Left lobe of liver (tissue), 2 donors: ENCODE results near the gene SGSM2. TPM values are rescaled to one million over a fixed set of nuclear protein-coding genes. Genes with fewer than 3 reads are reported as not detected.

Source experiments
- ATAC-seq: fragments of 200-7000 bp; cut with Tn5 transposase; one replicate; pipeline ENCODE4 v1.9.1; 2020; ENCODE audit warnings: mild to moderate bottlenecking, moderate library complexity
- DNase-seq: peaks from one replicate; pipeline ENCODE4 v3.0.0-alpha.2; 2020; ENCODE audit warnings: low spot score
- total RNA-seq: library from RNA; stranded (reverse); gene quantifications from one replicate; pipeline ENCODE4 v1.2.1, GENCODE V29; 2021
- donor health status: DM: no; HTN: no; CAD: no; lungs with moderate emphysema.
- donor health status: DM: no; HTN: yes; CAD: no.

SGSM2 gene
- total RNA-seq, 1 donor from 2014 or later = 18.7 TPM

DNA sequence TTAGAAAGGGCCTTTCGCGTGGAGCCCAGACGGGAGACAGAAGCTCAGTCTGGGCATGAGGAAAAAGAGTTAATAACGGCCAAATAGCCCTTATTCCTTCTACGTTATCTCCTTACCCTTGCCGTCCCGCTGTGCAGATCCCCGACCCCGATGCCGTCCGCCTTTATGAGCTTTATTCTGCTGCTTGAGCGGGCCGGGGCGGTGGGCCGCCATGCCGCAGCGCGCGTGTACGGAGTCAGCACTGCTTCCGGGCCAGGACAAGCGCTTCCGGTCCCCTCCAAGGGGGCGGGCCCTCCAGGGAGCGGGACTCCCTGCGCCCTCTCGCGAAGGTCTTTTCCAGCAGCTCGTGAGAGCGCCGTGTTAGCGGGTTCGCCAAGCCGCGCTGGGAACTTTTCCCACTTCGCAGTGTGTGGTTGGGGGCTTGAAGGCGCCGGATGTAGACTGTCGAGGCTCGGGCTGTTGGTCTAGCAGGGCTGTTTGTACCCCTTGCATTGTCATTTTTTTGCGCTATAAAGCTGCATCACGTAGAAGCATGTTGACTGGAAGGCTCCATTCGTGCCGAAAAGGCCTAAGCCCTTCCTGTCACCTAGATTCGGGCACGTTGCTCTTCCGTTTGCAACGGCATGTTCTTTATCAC, 968 bp upstream of the SGSM2 start, which contains the start of gene TSR1:
Gene TSR1, minus strand, starts transcription at position 243 of the 637 bp plus-strand sequence. Its CDS starts 30 bp downstream, at position 213.
- ATAC-seq = peak; percentile 94
- peak; percentile 92 for DNase-seq

DNA sequence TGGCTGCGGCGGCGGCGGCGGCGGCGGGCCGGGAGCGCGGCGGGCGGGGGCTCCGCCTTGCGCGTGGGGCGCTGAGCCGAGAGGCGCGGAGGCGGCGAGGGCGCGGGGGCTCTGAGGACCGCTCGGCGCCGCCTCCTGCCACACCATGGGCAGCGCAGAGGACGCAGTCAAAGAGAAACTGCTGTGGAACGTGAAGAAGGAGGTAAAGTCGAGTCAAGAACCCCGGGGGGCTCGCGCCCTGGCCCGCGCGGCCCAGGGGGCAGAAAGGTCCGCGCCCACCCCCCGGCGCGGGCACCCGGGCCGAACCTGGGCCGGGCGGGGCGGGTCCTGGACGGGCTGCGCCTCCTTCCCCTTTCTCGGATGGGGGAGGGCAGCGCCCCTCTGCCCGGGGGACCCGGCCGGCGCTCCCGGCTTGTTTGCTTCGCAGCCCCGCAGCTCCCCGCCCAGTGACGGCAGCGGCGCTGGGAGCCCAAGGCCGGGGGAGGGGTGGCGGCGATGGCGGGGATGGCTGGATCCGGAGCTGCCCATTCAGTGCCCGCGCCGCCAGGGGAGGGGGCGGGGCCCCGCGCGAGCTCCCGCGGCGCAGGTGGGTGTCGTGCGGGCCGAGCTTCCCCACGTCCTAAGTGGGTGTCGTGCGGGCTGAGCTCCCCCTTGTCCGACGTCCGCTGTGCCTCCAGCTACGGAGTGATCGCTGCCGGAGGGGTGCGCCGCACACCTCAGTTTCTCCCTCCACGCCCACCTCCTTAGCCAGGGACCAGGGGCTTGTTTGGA, 428 bp downstream of the SGSM2 start:
- ATAC-seq (peak; percentile 63), DNase-seq (peak; percentile 64)

DNA sequence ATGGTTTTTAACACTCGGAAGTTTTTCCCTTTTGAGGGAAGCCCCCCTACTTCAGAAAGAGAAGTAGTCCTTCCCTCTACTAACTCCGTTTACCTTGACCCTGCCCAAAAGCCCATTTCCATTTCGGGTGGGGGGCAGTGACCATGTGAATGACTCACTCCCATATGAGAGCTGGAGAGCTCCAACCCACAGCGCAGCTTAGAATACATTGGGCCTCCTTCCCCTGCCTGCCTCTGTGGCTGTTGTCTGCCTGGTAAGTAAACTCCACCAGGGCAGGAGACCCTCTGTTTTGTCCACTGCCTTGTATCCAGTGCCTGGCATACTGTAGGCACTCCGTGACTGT, 985 bp downstream of the SGSM2 start:
- DNase-seq (no peak), ATAC-seq (no peak)

DNA sequence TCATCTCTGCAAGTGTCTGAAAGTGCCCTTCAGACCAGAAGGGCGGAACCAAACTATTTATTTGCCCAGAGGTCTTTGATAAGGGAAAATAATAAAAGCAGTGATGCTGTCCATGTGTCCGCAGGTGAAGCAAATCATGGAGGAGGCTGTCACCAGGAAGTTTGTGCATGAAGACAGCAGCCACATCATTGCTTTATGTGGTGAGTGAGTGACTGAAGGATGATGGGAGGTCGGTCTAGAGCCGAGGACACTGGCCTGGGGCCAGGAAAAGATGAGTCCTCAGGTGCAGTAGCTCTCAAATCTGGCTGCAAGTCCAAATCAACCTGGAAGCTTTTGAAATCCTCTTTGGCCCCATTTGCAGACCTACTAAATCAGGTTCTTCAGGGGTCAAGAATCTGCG, 6.1 kb downstream of the SGSM2 start:
- ATAC-seq = no peak
- DNase-seq = no peak

DNA sequence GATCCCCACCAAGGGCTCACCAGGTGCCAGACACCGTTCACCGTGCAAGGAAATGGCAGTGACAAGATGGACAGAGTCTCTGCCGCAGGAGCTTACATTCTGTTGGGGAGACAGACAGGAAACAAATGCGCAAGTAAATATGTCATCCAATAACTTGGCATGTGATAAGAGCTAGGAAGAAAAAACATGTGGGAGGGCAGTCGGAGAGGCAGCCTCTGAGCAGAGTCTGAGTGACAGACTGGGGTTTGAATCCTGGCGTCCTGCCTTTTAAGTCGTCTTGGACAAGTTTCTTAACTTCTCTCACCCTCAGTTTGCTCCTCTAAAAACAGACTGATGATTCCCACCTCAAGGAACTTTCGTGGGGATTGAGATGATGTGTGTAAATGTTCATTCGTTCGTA, 7.2 kb downstream of the SGSM2 start:
- ATAC-seq = no peak
- no peak for DNase-seq

DNA sequence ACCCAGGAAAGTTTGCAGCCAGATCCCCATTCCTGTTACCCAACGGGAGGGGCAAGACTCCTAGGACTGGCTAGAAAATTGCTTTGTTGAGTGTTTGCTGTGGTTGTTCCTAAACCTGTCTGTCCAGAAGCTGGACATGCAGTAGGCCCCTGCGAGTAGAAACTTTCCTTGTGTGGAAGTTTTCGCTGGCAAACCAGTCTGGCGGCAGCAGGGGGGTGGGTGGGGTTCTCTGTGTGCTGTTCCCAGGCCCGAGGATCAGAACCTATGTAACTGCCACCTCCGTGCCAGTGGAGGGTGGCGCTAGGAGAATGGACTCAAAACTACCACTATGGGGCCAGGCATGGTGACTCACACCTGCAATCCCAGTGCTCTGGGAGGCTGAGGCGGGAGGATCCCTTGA, 9.2 kb downstream of the SGSM2 start:
- no peak for ATAC-seq

DNA sequence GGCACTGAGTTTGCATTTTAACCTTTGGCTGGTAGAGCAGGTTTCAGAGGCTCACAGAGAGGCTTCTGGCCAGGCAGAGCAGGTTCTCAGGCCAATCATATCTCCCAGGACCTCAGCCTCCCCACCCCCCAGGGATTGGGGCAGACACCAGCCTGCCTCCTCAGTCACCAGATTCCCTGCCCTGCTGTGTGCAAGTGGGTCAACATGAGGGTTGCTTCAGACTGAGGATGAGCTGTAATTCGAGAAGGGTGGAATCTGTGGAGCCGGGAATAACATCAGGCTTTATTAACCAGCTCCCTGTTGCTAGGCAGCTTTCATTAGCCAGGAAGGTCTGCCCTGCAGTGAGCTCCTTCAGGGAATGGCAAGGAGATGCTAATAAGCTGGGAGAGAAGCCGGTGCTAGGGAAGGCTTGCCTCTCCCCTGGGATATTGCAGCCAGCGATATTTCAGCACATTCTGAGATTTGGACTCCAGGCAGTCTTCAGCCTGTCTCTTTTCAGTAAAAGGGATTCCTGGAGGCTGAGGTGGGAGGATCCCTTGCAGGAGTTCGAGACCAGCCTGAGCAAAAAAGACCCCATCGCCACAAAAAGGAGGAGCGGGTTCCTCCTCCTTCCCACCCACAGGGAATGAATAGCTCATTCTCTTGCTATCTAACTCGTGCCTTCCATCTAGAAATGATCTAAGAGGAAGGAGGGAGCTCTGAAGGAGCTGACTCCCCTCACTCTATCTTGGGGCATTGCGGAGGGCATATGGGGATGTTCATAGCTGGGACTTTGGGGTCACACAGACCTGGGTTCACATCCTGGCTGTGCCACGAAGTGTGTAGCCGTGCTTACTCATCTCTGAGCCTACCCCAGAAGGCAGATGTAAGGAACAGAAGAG, 10.7 kb downstream of the SGSM2 start:
- DNase-seq = peak; percentile 88

More for the DNA sequence above, 9.2 kb downstream of the SGSM2 start:
- no peak for DNase-seq

DNA sequence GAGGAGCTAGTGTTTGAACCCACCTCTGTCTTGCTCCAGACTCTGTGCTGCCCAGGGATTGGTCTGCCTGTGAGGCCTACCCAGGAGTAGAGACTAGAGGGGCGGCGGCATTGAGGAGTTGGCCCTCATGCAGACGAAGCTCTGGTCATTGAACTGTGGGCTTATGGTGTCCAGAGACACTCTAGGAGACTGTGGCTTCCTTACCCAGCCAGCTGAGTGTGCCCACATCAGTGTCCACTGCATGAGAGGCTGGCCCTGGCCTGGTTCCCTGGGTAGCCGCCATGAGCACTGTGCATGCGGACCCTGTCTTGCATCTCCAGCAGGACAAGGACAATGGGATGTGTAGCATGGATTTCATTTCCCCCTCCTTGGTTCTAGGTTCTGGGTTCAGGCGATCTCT, 14.0 kb downstream of the SGSM2 start:
- ATAC-seq = no peak
- no peak for DNase-seq

More for the DNA sequence above, 10.7 kb downstream of the SGSM2 start:
- peak; percentile 96 for ATAC-seq

DNA sequence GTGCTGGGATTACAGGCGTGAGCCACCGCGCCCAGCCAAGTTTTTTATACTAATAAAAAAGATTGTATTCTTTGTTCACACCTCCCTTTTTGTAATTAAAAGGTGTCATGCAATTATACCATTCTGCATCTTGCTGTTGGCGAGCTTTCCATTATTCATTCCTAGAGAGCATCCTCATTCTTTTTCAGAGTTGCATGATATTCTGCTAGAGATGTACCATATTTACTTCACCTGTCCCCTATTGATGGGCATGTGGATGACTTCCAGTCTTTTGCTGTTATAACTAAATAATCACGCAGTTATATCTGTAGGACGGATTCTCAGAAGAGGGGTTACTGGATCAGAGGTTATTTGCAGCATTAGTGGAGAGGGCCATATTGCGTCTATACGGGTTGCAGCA, 17.0 kb downstream of the SGSM2 start:
- ATAC-seq (no peak), DNase-seq (no peak)

DNA sequence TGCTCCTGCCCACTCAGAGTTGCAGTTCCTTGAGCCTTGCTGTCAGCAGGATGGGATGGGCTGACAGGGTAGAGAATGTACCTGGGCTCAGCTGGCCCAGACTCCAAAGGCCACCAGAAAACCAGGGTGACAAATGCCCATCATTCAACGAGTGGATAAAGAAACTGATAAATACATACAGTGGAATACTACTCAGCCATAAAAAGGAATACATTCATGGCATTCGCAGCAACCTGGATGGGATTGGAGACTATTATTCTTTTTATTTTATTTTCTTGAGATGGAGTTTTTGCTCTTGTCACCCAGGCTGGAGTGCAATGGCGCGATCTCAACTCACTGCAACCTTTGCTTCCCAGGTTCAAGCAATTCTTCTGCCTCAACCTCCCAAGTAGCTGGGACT, 19.9 kb downstream of the SGSM2 start:
- DNase-seq = no peak
- ATAC-seq = no peak

DNA sequence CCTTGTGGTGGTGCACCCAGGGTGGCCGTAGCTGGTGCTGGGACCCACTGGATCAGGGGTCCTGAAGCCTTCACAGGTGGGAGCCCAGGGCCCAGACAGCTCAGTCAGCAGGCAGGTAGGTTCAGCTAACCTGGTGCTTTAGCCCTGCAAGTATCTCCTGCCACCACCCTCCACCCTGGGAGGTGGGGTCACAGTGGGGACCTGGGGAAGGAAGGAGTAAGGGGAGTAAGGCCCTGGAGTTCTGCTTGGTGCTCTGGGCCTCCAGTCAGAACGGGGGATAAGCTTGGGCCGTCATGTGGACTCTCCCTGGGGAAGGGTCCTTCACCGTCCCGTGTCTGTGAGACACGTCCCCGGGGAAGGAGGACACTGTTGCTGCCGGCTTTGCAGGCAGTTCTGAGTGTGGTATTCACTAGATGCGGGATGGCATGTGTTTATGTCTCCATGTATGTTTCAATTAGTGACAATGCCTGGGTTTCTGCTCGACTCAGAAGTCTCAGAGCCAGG, 20.7 kb downstream of the SGSM2 start:
- ATAC-seq (no peak), DNase-seq (no peak)

DNA sequence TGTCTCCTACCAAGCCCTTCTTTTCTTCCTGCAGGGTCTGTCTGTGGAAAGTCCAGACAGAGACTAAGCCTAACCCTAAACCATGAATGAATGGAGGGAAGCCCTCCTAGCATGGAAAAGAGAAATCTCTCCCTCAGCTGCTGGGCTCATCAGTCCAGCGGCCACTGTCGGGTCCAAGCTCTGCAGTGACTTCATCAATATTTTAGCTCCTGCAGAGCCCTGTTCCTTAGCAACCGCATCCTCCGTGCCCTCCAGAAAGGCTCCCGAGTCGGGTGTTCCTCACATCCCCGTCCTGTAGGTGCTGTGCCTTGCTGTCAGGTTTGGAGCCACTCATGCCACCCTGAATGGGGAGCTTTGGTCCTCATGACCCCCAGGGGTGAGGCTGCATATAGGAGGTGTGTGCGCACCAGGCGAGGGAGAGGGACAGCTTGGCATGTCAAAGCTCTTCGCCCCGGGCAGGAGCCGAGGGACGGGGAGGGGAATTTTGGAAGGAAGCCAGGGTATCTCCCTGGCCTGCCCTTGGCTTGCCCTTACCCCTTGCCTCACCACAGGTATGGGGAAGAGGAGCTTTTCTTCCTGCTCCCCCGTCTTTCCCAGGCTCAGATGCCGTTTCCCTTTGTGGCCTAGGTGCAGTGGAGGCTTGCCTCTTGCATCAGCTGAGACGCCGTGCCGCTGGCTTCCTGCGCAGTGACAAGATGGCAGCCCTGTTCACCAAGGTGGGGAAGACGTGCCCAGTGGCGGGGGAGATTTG, 23.9 kb downstream of the SGSM2 start:
- DNase-seq (no peak), ATAC-seq (no peak)

DNA sequence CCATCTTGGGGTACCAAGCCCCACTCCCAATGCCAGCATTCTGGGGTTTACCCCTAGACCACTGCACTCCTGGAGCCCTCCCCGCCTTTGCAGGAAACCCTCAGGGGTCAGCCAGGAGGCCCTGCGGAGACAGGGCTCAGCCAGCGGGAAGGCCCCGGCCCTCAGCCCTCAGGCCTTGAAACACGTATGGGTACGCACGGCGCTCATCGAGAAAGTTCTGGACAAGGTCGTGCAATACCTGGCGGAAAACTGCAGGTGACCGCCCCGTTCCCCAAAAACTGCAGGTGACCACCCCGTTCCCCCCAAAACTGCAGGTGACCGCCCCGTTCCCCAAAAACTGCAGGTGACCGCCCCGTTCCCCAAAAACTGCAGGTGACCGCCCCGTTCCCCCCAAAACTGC, 24.7 kb downstream of the SGSM2 start:
- ATAC-seq (no peak), DNase-seq (no peak)

DNA sequence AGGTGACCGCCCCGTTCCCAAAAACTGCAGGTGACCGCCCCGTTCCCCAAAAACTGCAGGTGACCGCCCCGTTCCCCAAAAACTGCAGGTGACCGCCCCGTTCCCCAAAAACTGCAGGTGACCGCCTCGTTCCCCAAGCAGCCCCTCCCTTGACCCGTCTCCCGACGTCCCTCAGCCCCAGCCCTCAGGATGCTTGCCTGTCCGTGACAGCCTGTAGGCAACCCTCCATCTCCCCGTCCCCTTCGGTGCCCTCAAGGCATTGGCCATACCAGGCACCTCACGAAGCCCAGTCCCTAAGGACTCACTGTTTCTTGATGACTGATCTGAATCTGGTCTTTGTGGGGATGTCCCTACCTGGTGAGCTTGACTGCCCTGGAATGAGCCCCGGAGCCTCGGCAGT, 25.1 kb downstream of the SGSM2 start:
- no peak for DNase-seq
- no peak for ATAC-seq

DNA sequence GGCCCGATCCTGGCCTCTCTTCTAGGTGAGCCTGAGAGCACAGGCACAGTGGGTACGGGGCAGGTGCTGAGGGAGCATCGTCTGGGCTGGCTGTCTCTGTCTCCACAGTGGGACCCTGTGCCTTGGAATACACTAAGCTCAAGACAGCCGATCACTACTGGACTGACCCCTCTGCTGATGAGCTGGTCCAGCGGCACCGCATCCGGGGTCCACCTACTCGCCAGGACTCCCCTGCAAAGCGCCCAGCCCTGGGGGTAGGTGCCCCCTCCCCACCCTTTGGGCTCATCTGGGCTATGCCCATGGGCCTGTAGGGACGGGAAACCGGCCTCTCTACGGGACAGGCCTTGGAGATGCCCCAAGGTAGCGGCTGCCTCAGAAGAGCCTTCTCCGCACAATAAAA, 25.6 kb downstream of the SGSM2 start:
- DNase-seq = no peak
- no peak for ATAC-seq

DNA sequence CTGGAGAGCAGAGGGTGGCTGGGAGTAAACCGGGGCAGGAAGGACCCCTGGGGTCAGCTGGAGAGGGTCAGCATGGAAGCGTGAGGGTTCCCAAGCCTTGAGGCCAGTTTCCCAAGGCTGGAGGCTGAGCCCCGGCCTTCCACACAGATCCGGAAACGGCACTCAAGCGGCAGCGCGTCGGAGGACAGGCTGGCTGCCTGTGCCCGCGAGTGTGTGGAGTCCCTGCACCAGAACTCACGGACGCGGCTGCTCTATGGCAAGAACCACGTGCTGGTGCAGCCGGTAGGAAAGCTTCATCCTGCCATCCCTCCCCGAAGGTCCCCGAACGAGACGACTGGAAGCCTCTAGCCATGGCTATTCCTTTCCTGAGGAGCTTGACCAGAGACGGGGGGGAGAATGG, 26.0 kb downstream of the SGSM2 start:
- ATAC-seq = no peak
- DNase-seq = no peak

DNA sequence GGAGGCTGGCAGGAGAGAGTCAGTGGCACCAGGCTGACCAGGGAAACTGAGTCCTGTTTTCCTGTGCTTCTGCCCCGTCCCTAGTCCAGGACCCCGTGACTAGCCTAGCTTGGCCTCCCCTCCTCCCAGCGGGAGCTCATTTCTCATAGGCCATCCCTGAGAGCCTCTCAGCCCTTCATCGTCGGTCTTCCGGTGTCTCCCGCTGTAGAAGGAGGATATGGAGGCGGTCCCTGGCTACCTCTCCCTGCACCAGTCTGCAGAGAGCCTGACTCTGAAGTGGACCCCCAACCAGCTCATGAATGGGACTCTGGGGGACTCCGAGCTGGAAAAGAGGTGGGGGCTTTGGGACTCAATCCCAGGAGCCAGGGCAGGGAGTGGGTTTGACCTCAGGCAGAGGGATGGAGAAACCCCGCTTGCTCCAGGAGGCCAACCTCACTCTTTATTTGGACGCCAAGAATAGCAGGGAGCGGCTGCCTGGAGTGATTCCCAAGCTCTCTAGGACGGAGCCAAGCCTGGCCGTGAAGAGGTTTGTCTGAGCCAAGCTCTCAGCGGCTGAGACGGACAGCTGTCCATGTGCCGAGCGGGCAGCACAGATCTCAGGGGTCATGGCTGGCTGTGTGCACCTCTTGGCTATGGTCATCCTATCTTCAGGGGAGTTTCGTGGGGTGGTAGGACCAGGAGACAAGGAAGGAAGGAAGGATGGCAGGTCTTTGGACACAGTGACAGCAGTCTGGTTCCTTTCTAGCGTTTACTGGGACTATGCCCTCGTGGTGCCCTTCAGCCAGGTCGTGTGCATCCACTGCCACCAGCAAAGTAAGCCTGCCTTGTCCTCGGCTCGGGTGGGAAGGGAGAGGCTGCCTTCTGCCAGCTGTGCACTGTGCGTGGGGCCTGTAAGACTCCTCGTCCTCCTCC, 26.8 kb downstream of the SGSM2 start:
- peak; percentile 58 for ATAC-seq
- no peak for DNase-seq

DNA sequence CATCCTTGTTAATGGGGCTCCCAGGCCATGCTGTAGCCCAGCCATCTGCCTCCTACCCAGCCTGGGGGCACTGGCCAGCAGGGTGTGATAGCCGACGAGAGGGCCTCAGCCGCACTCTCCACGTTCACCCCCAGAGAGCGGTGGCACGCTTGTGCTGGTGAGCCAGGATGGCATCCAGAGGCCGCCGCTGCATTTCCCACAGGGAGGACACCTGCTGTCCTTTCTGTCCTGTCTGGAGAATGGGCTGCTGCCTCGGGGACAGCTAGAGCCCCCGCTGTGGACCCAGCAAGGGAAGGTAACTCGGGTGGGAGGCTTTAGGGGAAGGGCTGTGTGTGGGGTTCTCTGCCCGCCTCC, 27.4 kb downstream of the SGSM2 start:
- no peak for ATAC-seq
- no peak for DNase-seq

DNA sequence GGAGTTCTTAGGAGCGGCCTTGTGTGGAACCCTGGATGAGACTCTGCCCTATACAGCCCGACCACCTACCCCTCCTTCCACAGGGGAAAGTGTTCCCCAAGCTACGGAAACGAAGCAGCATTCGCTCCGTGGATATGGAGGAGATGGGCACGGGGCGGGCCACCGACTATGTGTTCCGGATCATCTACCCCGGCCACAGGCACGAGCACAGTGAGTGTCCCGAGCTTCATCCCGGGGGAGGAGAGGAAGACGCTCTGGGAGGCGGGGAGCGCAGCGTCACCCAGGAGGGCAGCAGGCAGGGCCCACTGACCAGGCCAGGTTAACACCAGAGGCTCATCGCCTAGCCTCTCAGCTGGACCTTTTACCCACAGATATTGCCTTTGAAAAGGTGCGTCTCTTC, 27.8 kb downstream of the SGSM2 start:
- ATAC-seq = no peak
- no peak for DNase-seq
